Measurements from ENCODE around the gene EEF1E1. TPM values are rescaled to one million over a fixed set of nuclear protein-coding genes. Genes with fewer than 3 reads are reported as not detected.

EEF1E1 gene
- total and polyA plus RNA-seq, 9 of the 15 experiments (the other 6 are each of a cell fraction or from before 2014, with no cell fraction given), result 135 to 1,355 (median 327) TPM

DNA sequence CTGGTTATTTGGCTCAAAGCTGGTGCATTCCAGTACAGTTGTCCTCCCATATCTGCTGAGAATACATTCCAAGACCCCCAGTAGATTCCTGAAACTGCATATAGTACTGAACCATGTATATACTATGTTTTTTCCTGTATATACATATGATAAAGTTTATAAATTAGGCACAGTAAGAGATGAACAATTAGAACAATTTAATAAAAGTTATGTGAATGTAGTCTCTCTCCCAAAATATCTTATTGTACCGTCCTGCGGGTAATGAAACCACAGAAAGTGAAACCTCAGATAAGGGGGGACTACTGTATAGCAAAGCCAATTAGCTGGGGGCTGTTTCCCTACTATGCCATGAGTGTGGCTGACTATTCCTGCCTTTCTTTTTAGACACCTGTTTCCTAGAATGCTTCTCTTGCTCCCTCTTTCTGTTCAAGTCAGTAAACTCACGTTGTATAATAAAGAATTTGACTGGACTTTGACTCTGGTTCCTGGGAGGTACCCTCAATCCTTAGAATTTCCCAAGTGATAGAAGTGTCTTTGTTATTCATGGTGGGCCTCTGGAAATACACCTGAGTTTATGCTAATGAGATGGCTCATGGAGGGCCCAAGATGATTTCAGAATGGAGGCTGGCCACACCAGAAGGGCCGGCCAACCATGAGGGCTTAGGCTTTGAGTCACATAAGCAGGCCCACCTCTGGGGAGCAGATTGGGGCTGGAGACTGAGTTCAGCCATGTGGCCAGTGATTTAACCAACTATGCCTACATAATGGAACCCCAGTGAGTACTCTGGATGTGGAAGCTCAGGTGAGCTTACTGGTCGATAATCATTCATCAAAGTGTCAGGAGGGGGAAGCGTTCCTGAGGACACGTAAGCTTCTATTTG lies 37.5 kb downstream of the EEF1E1 start (continued):
- TF ChIP-seq CREB3 (tag; conservative IDR thresholded peaks at IDR 0.05; ENCODE audit: low read depth), result no peak
- 0 out of 2 replicates have a peak, but pooled peaks have one; percentile 78 for TF ChIP-seq ZNF197 (CRISPR knock-in tag; IDR thresholded peaks at IDR 0.05; ENCODE audit: low read depth)
- 0 out of 2 replicates have a peak, but pooled peaks have one; percentile 48 for TF ChIP-seq BACH1 (tag; IDR thresholded peaks at IDR 0.05)
- TF ChIP-seq MNT (conservative IDR thresholded peaks at IDR 0.05), result peak in 1 of 2 experiments; percentile 9; a peak in 1 of 4 replicates
- TF ChIP-seq, protein P1, sequence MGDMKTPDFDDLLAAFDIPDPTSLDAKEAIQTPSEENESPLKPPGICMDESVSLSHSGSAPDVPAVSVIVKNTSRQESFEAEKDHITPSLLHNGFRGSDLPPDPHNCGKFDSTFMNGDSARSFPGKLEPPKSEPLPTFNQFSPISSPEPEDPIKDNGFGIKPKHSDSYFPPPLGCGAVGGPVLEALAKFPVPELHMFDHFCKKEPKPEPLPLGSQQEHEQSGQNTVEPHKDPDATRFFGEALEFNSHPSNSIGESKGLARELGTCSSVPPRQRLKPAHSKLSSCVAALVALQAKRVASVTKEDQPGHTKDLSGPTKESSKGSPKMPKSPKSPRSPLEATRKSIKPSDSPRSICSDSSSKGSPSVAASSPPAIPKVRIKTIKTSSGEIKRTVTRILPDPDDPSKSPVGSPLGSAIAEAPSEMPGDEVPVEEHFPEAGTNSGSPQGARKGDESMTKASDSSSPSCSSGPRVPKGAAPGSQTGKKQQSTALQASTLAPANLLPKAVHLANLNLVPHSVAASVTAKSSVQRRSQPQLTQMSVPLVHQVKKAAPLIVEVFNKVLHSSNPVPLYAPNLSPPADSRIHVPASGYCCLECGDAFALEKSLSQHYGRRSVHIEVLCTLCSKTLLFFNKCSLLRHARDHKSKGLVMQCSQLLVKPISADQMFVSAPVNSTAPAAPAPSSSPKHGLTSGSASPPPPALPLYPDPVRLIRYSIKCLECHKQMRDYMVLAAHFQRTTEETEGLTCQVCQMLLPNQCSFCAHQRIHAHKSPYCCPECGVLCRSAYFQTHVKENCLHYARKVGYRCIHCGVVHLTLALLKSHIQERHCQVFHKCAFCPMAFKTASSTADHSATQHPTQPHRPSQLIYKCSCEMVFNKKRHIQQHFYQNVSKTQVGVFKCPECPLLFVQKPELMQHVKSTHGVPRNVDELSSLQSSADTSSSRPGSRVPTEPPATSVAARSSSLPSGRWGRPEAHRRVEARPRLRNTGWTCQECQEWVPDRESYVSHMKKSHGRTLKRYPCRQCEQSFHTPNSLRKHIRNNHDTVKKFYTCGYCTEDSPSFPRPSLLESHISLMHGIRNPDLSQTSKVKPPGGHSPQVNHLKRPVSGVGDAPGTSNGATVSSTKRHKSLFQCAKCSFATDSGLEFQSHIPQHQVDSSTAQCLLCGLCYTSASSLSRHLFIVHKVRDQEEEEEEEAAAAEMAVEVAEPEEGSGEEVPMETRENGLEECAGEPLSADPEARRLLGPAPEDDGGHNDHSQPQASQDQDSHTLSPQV (IDR thresholded peaks at IDR 0.05), result peak; percentile 45; the same call in 1 of the 2 replicates
- 0 out of 2 replicates have a peak, but pooled peaks have one; percentile 7 for TF ChIP-seq EHMT2 (IDR thresholded peaks at IDR 0.05)
- TF ChIP-seq SMARCA4 (IDR thresholded peaks at IDR 0.05), result peak; percentile 10; the same call in 1 of the 2 replicates
- no peak for TF ChIP-seq CHD4 (IDR thresholded peaks at IDR 0.05; ENCODE audit: insufficient read depth, insufficient replicate concordance, low read depth, low read length, poor library complexity, severe bottlenecking)
- TF ChIP-seq ERF (CRISPR knock-in tag; IDR thresholded peaks at IDR 0.05), result peak; percentile 32; the same call in 1 of the 2 replicates
- 0 out of 2 replicates have a peak, but pooled peaks have one; percentile 16 for TF ChIP-seq RFX5 (IDR thresholded peaks at IDR 0.05; ENCODE audit: low read depth, low read length)
- TF ChIP-seq THRAP3 (IDR thresholded peaks at IDR 0.05; ENCODE audit: borderline replicate concordance), result 0 out of 2 replicates have a peak, but pooled peaks have one; percentile 44
- no peak for TF ChIP-seq ADNP (tag; IDR thresholded peaks at IDR 0.05)
- TF ChIP-seq HEY1 (CRISPR knock-in tag; IDR thresholded peaks at IDR 0.05; ENCODE audit: borderline replicate concordance), result no peak
- peak; percentile 53 for TF ChIP-seq TAF9B (IDR thresholded peaks at IDR 0.05; ENCODE audit: partially characterized antibody)
